ENCODE results near the gene GALK2. TPM values are rescaled to one million over a fixed set of nuclear protein-coding genes. Genes with fewer than 3 reads are reported as not detected.
"Not testable (repeated sequence)": the region's sequence is repeated elsewhere in the genome, so short reads cannot be mapped to it uniquely, and the experiment has no call there.

GALK2 gene
- total RNA-seq, 1 experiment from 2014 or later = 35.0 TPM

GRCh38 chr15:49248291-49248690 lies 78.2 kb downstream of the GALK2 start:
- intact Hi-C loops (cut with micrococcal nuclease; ENCODE audit: unreplicated experiment) = no loop called here
- TF ChIP-seq SIN3A (IDR thresholded peaks at IDR 0.05; ENCODE audit: borderline replicate concordance, insufficient read depth, low read depth, low read length) (no peak), REST (IDR thresholded peaks at IDR 0.05; ENCODE audit: insufficient read depth in 1 of 2, low read depth in 2 of 2, low read length in 1 of 2) (no peak), TCF7L2 (IDR thresholded peaks at IDR 0.05; ENCODE audit: low read depth, low read length) (no peak), POLR2AphosphoS5 (IDR thresholded peaks at IDR 0.05; ENCODE audit: low read depth, low read length) (no peak)
- TF ChIP-seq, protein P1, sequence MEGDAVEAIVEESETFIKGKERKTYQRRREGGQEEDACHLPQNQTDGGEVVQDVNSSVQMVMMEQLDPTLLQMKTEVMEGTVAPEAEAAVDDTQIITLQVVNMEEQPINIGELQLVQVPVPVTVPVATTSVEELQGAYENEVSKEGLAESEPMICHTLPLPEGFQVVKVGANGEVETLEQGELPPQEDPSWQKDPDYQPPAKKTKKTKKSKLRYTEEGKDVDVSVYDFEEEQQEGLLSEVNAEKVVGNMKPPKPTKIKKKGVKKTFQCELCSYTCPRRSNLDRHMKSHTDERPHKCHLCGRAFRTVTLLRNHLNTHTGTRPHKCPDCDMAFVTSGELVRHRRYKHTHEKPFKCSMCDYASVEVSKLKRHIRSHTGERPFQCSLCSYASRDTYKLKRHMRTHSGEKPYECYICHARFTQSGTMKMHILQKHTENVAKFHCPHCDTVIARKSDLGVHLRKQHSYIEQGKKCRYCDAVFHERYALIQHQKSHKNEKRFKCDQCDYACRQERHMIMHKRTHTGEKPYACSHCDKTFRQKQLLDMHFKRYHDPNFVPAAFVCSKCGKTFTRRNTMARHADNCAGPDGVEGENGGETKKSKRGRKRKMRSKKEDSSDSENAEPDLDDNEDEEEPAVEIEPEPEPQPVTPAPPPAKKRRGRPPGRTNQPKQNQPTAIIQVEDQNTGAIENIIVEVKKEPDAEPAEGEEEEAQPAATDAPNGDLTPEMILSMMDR (IDR thresholded peaks at IDR 0.05) = no peak
- ChIA-PET POLR2A (no interaction called here), CTCF (no interaction called here)
- no peaks in the 10 kb centered on the region for H3K4me1 ChIP-seq (ENCODE audit: control insufficient read depth, insufficient read depth, low read length)
- no peaks in the 10 kb centered on the region for H3K27me3 ChIP-seq (ENCODE audit: control insufficient read depth, insufficient read depth, low read length)
- no peak for DNase-seq (ENCODE audit: low read depth, low spot score)
- no peak overlapping the region for H3K27ac ChIP-seq (ENCODE audit: low read length)
- no TSS peak for BruUV-seq (replicated peaks)
- peaks cover 2% of the 10 kb centered on the region for H3K36me3 ChIP-seq (ENCODE audit: control insufficient read depth, insufficient read depth, low read length)
- H3K4me3 ChIP-seq (ENCODE audit: low read depth in 2 of 2, low read length in 2 of 2) = no peak overlapping the region
- H3K9me3 ChIP-seq (ENCODE audit: control insufficient read depth, insufficient read depth, low read depth, low read length) = no peaks in the 10 kb centered on the region
- no peak for ATAC-seq
- in situ Hi-C loops (cut with HindIII; ENCODE audit: low pct_unique_long_range_greater_than_20kb, low sequenced_read_pairs) = no loop called here

- ChIA-PET CTCF (no interaction called here), POLR2A (no interaction called here)
- Histone ChIP-seq H3K36me3 (ENCODE audit: control insufficient read depth, insufficient read depth, low read length) (no peaks in the 10 kb centered on the region; the same call in 1 of the 2 replicates), H3K4me3 (ENCODE audit: low read depth in 2 of 2, low read length in 2 of 2) (no peak overlapping the region), H3K27me3 (ENCODE audit: control insufficient read depth, insufficient read depth, low read length) (no peaks in the 10 kb centered on the region), H3K27ac (ENCODE audit: low read length) (no peak overlapping the region), H3K4me1 (ENCODE audit: control insufficient read depth, insufficient read depth, low read length) (no peaks in the 10 kb centered on the region), H3K9me3 (ENCODE audit: control insufficient read depth, insufficient read depth, low read depth, low read length) (no peaks in the 10 kb centered on the region)
- no peak for ATAC-seq
- intact Hi-C loops (cut with micrococcal nuclease; ENCODE audit: unreplicated experiment) (loop anchor here (10.0 kb wide), 1 partner anchor 269 kb away; no protein-coding TSS in a partner anchor), in situ Hi-C loops (cut with HindIII; ENCODE audit: low pct_unique_long_range_greater_than_20kb, low sequenced_read_pairs) (no loop called here)
- no peak for TF ChIP-seq TCF7L2 (IDR thresholded peaks at IDR 0.05; ENCODE audit: low read depth, low read length)
- TF ChIP-seq REST (IDR thresholded peaks at IDR 0.05; ENCODE audit: insufficient read depth in 1 of 2, low read depth in 2 of 2, low read length in 1 of 2) = no peak
- no peak for TF ChIP-seq SIN3A (IDR thresholded peaks at IDR 0.05; ENCODE audit: borderline replicate concordance, insufficient read depth, low read depth, low read length)
- TF ChIP-seq POLR2AphosphoS5 (IDR thresholded peaks at IDR 0.05; ENCODE audit: low read depth, low read length) = no peak
- DNase-seq (ENCODE audit: low read depth, low spot score) = no peak
- no TSS peak for BruUV-seq (replicated peaks)
Measured at GRCh38 chr15:49255966-49256759, 86.1 kb downstream of the GALK2 start.

DNA sequence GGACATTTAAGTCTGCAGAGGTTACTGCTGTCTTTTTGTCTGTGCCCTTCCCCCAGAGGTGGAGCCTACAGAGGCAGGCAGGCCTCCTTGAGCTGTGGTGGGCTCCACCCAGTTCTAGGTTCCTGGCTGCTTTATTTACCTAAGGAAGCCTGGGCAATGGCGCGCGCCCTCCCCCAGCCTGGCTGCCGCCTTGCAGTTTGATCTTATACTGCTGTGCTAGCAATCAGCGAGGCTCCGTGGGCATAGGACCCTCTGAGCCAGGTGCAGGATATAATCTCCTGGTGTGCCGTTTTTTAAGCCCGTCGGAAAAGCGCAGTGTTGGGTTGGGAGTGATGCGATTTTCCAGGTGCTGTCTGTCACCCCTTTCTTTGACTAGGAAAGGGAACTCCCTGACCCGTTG lies 95.1 kb downstream of the GALK2 start:
- intact Hi-C loops (cut with micrococcal nuclease; ENCODE audit: unreplicated experiment); H3K4me3 ChIP-seq (ENCODE audit: low read depth in 2 of 2, low read length in 2 of 2); ATAC-seq; H3K36me3 ChIP-seq (ENCODE audit: control insufficient read depth, insufficient read depth, low read length); H3K27me3 ChIP-seq (ENCODE audit: control insufficient read depth, insufficient read depth, low read length); H3K9me3 ChIP-seq (ENCODE audit: control insufficient read depth, insufficient read depth, low read depth, low read length); H3K4me1 ChIP-seq (ENCODE audit: control insufficient read depth, insufficient read depth, low read length); H3K27ac ChIP-seq (ENCODE audit: low read length); POLR2A ChIA-PET; DNase-seq (ENCODE audit: low read depth, low spot score); in situ Hi-C loops (cut with HindIII; ENCODE audit: low pct_unique_long_range_greater_than_20kb, low sequenced_read_pairs); BruUV-seq (replicated peaks); CTCF ChIA-PET: not testable (repeated sequence)

Measured in Panc1 (cell line).